Measurements from ENCODE around the gene NLRC5.

NLRC5 gene

GRCh38 chr16:57024894-57025680, 35.7 kb downstream of the NLRC5 start:
- no peak for DNase-seq

DNA sequence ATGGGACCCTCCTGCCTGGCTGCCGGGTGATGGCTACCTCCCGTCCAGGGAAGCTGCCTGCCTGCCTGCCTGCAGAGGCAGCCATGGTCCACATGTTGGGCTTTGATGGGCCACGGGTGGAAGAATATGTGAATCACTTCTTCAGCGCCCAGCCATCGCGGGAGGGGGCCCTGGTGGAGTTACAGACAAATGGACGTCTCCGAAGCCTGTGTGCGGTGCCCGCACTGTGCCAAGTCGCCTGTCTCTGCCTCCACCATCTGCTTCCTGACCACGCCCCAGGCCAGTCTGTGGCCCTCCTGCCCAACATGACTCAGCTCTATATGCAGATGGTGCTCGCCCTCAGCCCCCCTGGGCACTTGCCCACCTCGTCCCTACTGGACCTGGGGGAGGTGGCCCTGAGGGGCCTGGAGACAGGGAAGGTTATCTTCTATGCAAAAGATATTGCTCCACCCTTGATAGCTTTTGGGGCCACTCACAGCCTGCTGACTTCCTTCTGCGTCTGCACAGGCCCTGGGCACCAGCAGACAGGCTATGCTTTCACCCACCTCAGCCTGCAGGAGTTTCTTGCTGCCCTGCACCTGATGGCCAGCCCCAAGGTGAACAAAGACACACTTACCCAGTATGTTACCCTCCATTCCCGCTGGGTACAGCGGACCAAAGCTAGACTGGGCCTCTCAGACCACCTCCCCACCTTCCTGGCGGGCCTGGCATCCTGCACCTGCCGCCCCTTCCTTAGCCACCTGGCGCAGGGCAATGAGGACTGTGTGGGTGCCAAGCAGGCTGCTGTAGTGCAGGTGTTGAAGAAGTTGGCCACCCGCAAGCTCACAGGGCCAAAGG, 36.8 kb downstream of the NLRC5 start:
- no peak for DNase-seq

DNA sequence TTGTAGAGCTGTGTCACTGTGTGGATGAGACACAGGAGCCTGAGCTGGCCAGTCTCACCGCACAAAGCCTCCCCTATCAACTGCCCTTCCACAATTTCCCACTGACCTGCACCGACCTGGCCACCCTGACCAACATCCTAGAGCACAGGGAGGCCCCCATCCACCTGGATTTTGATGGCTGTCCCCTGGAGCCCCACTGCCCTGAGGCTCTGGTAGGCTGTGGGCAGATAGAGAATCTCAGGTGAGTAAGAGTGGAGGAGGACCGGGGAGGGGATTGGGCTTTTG, 37.4 kb downstream of the NLRC5 start:
- no peak for DNase-seq

DNA sequence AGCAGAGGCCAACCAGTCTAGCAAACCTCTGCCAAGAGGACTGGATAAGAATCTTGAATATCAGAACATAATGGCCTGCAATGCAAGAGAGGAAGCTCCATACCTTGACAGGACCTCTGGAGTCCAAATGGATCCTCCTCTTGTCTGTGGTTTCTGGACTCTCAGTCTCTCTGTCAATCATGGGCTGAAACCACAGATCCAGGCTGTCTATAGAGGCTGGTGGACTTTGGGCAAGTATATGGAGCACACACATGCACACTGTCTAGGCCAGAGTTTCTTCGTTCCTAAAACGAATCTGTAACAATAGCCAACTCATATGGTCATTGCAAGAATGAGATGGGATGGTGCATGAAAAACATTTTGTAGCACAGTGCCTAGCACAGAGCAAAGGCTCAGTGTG, 37.7 kb downstream of the NLRC5 start:
- no peak for DNase-seq

- no peak for DNase-seq
Measured at GRCh38 chr16:57028086-57028485, 38.7 kb downstream of the NLRC5 start.

GRCh38 chr16:57029161-57030160, 40.1 kb downstream of the NLRC5 start:
- DNase-seq: no peak

DNA sequence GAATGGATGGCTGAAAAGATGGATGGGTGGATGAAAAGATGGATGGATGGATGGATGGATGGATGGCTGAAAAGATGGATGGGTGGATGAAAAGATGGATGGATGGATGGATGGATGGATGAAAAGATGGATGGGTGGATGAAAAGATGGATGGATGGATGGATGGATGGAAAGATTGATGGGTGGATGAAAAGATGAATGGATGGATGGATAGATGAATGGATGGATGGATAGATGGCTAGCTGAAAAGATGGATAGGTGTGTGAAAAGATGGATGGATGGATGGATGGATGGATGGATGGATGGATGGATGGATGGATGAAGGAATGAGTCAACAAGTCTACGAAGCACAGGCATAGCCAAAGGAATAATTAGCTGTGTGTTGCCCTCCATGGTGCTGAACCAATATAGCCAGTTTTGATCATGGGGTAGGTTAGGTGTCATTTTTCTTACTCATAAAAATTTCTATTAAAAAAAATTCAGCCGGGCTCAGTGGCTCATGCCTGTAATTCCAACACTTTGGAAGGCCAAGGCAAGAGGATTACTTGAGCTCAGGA, 41.1 kb downstream of the NLRC5 start:
- DNase-seq: no peak

- DNase-seq: no peak
Measured at GRCh38 chr16:57031156-57031555, 41.8 kb downstream of the NLRC5 start.

DNA sequence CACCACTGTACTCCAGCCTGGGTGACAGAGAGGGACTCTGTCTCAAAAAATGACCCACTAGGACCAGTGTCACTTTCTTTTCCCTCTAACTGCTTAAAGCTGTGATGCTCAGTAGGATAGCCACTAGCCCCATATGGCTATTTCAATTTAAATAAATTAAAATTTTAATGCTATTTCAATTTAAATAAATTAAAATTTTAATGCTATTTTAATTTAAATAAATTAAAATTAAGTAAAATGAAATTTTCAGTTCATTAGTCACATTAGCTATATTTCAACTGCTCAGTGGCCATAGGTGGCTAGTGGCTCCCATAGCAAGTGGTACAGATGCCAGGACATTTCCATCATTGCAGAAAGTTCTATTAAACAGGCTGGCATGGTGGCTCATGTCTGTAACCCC, 43.0 kb downstream of the NLRC5 start:
- no peak for DNase-seq

DNA sequence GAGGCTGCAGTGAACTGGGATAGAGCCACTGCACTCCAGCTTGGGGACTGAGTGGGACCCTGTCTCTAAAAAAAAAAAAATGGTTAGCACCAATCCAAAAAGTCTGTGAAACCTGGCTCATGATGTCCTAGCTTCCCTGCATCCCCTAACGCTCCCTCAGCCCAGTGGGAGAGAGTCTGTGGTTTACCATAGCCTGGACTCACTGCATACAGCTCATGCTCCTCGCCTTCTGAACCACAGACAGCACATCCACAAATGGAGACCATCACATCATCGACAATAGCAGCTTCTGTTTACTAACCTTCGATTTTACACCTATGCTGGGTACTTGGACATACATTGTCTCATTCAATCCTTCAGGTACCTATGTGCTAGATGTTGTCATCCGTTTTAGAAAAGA, 43.6 kb downstream of the NLRC5 start:
- DNase-seq: no peak

GRCh38 chr16:57036315-57036714, 47.0 kb downstream of the NLRC5 start:
- DNase-seq: no peak

DNA sequence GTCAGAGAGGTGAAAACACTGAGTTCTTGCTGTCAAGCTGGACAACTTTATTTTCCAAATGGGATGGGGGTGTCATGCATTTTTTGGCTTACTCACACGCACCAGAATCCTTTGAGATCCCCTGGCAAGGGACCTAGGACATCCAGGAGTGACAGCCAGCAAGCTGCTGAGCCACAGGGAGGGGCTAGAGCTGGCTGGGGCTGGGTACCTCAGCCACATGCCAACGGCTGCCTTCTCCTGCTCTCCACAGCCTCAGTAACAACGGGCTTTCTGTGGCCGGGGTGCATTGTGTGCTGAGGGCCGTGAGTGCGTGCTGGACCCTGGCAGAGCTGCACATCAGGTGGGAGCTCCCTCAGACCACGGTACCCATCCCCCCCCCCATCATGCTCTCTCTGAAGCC, 47.6 kb downstream of the NLRC5 start:
- no peak for DNase-seq

DNA sequence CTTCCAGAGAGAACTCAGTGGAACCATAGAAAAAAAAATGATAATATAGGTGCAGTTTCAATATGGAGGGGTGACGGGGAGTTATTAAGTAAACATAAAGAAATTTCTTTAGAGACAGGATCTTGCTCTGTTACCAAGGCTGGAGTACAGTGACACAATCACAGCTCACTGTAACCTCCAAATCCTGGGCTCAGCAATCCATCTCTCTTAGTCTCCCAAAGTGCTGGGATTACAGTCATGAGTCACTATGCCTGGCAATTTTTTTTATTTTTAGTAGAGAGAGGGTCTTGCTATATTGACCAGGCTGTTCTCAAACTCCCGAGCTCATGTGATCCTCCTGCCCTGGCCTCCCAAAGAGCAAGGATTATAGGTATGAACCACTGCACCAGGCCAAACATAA, 48.8 kb downstream of the NLRC5 start:
- no peak for DNase-seq

- no peak for DNase-seq
Measured at GRCh38 chr16:57039148-57039812, 49.9 kb downstream of the NLRC5 start.

DNA sequence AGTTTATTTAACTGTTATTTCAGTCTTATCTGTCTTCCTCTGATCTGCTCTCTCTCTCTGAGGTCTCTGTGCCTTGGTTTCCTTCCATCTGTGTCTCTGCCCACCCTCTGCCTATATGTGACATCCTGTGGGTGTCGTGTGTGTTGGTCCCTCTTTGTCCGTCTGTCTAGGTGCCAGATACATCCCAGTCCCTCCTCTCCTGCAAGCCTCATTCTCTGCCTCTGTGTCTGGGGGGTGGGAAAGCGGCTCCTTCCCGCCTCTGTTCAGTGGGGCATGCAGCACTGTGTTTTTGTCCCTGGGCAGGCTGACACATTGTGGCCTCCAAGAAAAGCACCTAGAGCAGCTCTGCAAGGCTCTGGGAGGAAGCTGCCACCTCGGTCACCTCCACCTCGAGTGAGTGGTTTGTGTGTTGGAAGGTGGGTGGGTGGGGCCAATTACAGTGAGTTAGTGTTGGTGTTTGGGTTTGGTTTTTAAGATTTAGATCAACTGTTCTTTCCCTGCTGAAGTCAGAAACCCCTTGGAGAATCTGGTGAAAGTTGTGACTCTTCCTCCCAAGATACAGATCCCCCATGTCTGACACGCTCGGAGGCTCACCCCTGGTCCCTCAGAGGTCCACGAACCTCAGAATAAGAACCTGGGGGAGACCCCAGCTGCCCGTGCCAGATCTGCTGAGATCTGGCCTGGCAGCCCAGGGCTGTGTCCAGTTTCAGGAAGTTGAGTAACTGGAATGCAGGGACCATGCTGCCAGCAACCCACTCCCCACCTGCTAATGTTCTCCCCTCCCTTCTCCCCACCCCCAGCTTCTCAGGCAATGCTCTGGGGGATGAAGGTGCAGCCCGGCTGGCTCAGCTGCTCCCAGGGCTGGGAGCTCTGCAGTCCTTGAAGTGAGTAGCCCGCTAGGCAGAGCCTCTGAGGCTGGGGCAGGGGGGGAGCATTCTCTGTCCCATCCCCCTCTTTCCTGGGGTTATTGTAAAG, 52.1 kb downstream of the NLRC5 start:
- DNase-seq: no peak

GRCh38 chr16:57042157-57043111, 53.1 kb downstream of the NLRC5 start:
- DNase-seq: no peak

- no peak for DNase-seq
Measured at GRCh38 chr16:57043248-57043647, 53.9 kb downstream of the NLRC5 start.

- no peak for DNase-seq
Measured at GRCh38 chr16:57044931-57045693, 55.8 kb downstream of the NLRC5 start.

All from right kidney (tissue), 1 donor.